GM18505 (cell line): ENCODE results near the gene ZMYND8.

Source experiments
- ATAC-seq: cut with Tn5 transposase; IDR thresholded peaks from one replicate; pipeline ENCODE4 v1.9.1; 2021; ENCODE audit not compliant: unreplicated experiment
- POLR2A ChIP-seq: IDR thresholded peaks from 4 replicates; pipeline ENCODE4 v1.6.1; 2011; ENCODE audit warnings: borderline replicate concordance; ENCODE audit not compliant: insufficient read depth, insufficient read length; ENCODE audit errors: extremely low read depth

ZMYND8 gene

DNA sequence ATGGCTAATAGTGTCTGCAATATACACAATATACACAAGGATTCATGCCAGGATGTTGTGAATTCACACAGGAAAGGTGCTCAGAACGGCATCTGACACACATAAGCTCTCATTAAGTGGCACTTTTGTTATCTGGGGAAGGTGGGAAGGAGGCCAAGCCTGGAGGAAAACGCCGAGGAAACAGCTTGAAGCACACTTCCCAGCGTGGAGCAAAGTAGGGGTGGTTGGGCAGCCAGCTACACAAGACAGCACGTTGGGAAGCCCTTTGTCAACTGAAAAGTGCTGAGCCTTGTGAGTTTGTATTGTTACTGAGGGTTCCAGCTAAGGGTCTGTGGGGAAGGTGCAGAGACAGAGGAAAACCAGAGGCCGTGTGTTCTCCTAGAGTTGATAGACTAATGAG, 181.0 kb downstream of the ZMYND8 start:
- no peak for TF ChIP-seq POLR2A
- no peak for ATAC-seq

- ATAC-seq: no peak
- TF ChIP-seq POLR2A: no peak
Observed at GRCh38 chr20:47174456-47175243, 181.8 kb downstream of the ZMYND8 start.

DNA sequence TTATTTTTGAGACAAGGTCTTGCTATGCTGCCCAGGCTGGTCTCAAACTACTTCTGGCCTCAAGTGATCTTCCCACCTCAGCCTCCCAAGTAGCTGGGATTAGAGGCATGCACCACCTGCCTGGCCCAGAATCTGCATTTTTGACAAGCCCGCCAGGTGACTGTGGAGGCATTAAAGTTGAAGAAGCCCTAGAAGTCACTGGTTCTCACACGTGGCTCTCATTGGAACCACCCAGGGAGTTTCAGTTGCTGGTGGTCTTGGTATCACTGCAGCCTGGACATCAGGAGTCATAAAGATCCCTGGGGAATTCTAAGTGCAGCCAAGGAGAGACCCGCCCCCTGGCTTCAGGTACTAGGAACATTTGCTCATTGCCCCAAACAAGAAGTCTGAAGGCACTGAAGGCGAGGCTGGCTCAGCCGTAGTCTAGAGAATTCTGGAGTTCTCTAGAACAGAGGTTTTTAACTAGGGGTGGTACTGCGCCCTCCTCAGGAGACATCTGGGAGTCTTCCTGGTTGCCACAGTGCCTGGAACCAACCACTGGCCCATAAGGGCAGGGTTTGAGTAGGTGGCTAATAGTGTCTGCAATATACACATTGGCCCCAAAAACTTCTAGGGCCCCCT, 182.8 kb downstream of the ZMYND8 start:
- TF ChIP-seq POLR2A: no peak
- ATAC-seq: no peak

- no peak for ATAC-seq
- TF ChIP-seq POLR2A: no peak
Observed at GRCh38 chr20:47172579-47172978, 183.9 kb downstream of the ZMYND8 start.

GRCh38 chr20:47167846-47168245, 188.7 kb downstream of the ZMYND8 start:
- ATAC-seq: no peak
- TF ChIP-seq POLR2A: no peak

GRCh38 chr20:47165376-47165865, 191.1 kb downstream of the ZMYND8 start:
- TF ChIP-seq POLR2A: no peak
- ATAC-seq: no peak

GRCh38 chr20:47164140-47164539, 192.4 kb downstream of the ZMYND8 start:
- no peak for TF ChIP-seq POLR2A
- no peak for ATAC-seq

- ATAC-seq: no peak
- no peak for TF ChIP-seq POLR2A
Observed at GRCh38 chr20:47161411-47161810, 195.1 kb downstream of the ZMYND8 start.

DNA sequence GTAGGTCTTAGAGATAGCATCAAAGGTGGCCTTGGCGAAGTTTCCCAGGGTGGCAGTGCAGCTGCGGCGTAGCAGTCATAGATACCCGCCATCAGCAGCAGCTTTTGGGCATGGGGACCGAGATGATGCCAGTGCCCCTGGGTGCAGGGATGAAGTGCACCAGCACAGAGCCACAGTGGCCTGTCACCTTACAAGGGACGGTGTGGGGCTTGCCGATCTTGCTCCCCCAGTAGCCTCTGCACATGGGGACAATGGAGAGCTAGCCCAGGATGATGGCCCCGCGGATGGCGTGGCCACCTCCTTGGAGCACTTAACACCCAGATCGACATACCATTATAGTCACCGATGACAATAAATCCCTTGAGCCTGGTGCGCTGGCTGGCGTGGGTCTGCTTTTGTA, 195.5 kb downstream of the ZMYND8 start:
- no peak for TF ChIP-seq POLR2A

DNA sequence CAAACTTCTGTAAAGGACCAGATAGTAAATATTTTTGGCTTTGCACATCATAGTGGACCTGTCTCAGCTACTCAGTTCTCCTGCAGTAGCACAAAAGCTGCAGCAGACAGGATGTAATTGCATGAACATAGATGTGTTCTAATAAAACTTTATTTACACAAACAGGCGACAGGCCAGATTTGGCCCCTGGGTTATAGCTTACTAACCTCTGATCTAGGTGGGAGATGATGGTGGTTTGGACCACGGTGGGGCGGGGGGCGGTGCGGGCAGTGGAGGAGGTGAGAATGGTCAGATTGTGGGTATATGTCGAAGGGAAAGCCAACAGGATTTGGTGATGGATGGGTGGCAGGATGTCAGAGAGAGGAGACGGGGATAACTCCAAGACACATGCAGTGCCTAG, 196.3 kb downstream of the ZMYND8 start:
- ATAC-seq: no peak
- TF ChIP-seq POLR2A: no peak

More for the DNA sequence above, 195.5 kb downstream of the ZMYND8 start:
- no peak for ATAC-seq
